Bronchial epithelial cell (primary cell): ENCODE results near the gene PRDM8. TPM values are rescaled to one million over a fixed set of nuclear protein-coding genes. Genes with fewer than 3 reads are reported as not detected.
A peak's percentile ranks its signal among the peaks of the same experiment; 100 is the strongest.

ENCODE experiments used
- DNase-seq: peaks from one replicate; pipeline ENCODE4 v3.0.0-alpha.2; 2010; ENCODE audit warnings: low read depth
- FAIRE-seq: peaks from 2 replicates; lab custom pipeline; 2011; peaks lifted over from hg19 to GRCh38; lab: Jason Lieb, UNC
- H3K27me3 ChIP-seq: 2 replicates; pipeline ENCODE4 v1.5.1; 2011; ENCODE audit warnings: low read length; ENCODE audit not compliant: control insufficient read depth, insufficient read depth
- H3K36me3 ChIP-seq: 2 replicates; pipeline ENCODE4 v1.5.1; 2011; ENCODE audit warnings: low read length; ENCODE audit not compliant: control insufficient read depth, insufficient read depth
- H3K4me3 ChIP-seq: 2 replicates; pipeline ENCODE4 v1.5.1; 2011; ENCODE audit warnings: mild to moderate bottlenecking, low read depth, low read length, control low read depth
- CTCF ChIP-seq: IDR thresholded peaks from 2 replicates; pipeline ENCODE4 v1.5.1; 2011; ENCODE audit warnings: mild to moderate bottlenecking, moderate library complexity, low read length, control low read depth, inconsistent platforms; ENCODE audit not compliant: insufficient read depth, severe bottlenecking
- total RNA-seq: library from RNA; depleted of rRNA; stranded (reverse); fragments of >200 nt; gene quantifications from 2 replicates; pipeline ENCODE4 v1.2.1, GENCODE V29; 2014

PRDM8 gene
- total RNA-seq, 1 donor from 2014 or later: 0.53 TPM

GRCh38 chr4:80208610-80209339 is 11.5 kb downstream of the PRDM8 start:
- no peaks in the 10 kb centered on the region for H3K27me3 ChIP-seq
- DNase-seq: no peak
- no peak for TF ChIP-seq CTCF
- no peak overlapping the region for H3K4me3 ChIP-seq
- H3K36me3 ChIP-seq: no peaks in the 10 kb centered on the region
- no peak for FAIRE-seq

GRCh38 chr4:80209340-80209701 is 12.0 kb downstream of the PRDM8 start:
- TF ChIP-seq CTCF: no peak
- Histone ChIP-seq H3K4me3 (no peak overlapping the region), H3K27me3 (no peaks in the 10 kb centered on the region), H3K36me3 (no peaks in the 10 kb centered on the region)
- no peak for DNase-seq
- FAIRE-seq: no peak

GRCh38 chr4:80210549-80210948 is 13.2 kb downstream of the PRDM8 start:
- Histone ChIP-seq H3K36me3 (no peaks in the 10 kb centered on the region), H3K4me3 (no peak overlapping the region), H3K27me3 (no peaks in the 10 kb centered on the region)
- no peak for FAIRE-seq
- TF ChIP-seq CTCF: no peak
- DNase-seq: no peak

- Histone ChIP-seq H3K4me3 (no peak overlapping the region), H3K36me3 (no peaks in the 10 kb centered on the region), H3K27me3 (no peaks in the 10 kb centered on the region)
- TF ChIP-seq CTCF: no peak
- FAIRE-seq: peak; percentile 18
- peak; percentile 90 for DNase-seq
Measured at GRCh38 chr4:80213117-80213815, 16.0 kb downstream of the PRDM8 start.

- Histone ChIP-seq H3K36me3 (no peaks in the 10 kb centered on the region), H3K4me3 (no peak overlapping the region), H3K27me3 (no peaks in the 10 kb centered on the region)
- FAIRE-seq: no peak
- DNase-seq: peak; percentile 60
- peak; percentile 40 for TF ChIP-seq CTCF
Measured at GRCh38 chr4:80215449-80216052, 18.2 kb downstream of the PRDM8 start.
